DMS 273 treated with DMSO at 0.1 percent for 48 hours (cell line): ENCODE measurements around the gene EFNA1.

Experiments
- DNase-seq: peaks from one replicate; lab custom pipeline; 2025; lab: John Stamatoyannopoulos, UW

The EFNA1 gene

DNA sequence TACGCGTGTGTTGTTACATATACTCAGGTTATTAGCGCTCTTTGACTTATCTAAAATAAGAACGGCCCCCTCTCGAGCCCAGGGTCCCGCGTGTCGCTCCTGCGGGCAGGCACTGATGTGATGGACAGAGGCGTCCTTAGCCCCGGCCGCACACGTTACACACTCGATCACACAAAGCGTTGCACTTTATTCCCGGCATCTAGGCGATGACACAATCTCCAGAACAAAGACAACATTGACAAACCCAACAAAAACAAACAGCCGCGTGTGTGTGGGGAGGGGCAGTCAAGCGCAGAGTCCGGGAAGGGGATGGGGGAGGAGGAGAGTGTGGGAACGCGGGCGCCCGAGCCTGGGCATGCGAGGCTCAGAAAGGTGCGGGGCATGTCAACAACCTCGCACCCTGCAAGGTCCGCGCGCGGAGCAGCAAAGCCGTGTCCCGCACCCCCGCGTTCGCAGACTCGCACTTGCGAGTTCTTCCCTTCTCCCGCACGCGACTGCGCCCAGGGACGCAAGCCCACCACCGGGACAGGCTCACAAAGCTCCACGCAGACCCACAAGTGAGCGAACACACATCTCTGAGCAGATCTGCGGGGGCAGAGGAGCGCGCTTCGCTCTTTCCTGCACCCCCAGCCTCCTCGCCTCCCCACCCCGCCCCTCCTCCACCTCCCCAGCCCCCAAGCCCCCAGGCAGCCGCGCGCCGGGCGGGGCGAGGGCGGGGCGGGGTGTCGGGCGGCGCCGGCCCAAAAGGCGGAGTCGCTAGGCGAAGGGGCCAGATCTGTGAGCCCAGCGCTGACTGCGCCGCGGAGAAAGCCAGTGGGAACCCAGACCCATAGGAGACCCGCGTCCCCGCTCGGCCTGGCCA is at the start of gene EFNA1:
Gene EFNA1 (plus strand): TSS at position 772 of the 862 bp plus-strand sequence. CDS start 102 bp downstream, outside the sequence.
- peak; percentile 37 for DNase-seq

GRCh38 chr1:155078469-155079209 is 49.0 kb upstream of the EFNA1 start, which contains the start of gene EFNA3:
Gene EFNA3 (plus strand): TSS chr1:155078837. CDS start chr1:155078942, 105 bp downstream.
- DNase-seq: no peak

GRCh38 chr1:155079210-155079486 is 48.5 kb upstream of the EFNA1 start:
- DNase-seq: no peak

DNA sequence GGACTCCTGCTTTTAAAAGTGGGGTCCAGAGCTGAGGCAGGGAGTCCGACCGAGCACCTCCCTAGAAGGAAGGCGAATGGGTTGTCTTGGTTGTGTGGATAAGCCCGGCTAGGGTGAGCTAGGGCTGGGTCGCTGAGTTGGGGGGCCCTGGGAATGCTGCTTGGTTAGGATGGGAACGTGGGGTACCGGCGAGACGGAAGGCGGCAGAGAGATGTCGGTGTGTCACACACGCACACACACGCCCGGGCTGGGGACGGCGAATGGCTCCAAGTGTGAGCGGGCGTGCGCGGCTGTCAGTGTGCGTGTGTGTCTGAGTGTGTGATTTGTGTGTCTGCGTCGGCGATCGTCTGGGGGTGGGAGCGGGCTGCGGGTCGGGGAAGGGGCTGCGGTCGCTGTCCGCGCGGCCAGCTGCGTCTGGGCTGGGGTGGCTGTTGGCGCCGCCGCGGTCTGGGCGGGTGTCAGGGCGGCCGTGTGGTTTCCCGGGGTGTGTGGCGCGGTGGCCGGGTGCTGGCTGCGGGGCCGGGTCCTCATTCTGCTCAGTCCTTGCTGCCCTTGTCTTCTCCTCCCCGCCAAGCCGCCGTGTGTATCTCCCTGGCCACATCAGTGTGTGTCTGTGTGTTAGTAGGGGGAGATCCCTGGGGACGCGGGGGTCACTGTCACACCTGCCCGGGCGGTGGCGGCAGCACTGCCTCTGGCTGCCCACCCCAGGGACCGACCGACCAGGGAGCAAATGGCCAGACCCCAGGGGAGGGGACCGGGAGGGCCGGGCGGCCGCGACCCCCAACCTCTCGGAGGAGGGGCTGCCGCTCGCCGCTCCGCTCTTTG is 48.0 kb upstream of the EFNA1 start:
- DNase-seq: no peak

- DNase-seq: no peak
Measured at GRCh38 chr1:155080312-155081228, 47.1 kb upstream of the EFNA1 start.

DNA sequence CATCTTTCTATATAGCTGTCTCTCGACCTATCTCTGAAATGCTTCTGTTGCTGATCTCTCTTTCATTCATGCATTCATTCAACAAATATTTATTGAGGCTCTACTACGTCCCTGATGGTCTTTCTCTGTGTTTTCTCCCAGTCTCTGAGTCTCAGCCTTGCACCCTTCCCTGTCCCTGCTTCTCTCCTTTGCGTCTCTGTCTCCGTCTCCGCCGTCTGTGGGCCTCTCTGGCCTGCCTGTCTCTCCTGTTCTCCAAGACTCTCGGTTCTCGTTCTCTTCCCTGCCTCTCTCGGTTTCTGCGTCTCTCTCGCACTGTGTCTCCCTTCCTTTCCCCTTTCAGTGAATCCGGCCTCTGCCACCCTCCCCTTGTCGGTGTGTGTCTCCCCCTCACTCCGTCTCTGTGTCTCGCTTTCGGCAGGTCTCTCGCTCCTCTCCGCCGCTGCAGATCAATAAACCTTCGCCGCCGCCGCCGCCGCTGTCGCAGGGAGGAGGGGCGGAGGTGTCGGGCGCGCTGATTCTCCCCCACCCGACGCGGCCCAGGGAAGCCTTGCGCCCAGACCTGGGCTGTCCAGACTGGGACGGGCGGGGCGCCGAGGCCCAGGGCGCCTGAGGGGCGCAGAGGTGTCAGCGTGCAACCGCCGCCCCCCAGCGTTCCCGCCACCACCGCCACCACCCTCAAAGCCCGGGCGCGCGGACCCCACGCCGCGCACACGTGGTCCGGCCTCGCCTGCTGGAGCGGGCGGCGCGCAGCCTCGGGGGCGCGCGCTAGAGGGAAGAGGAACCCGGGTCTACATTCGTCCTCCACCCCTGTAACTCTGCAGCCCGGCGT is 46.0 kb upstream of the EFNA1 start:
- DNase-seq: no peak

DNA sequence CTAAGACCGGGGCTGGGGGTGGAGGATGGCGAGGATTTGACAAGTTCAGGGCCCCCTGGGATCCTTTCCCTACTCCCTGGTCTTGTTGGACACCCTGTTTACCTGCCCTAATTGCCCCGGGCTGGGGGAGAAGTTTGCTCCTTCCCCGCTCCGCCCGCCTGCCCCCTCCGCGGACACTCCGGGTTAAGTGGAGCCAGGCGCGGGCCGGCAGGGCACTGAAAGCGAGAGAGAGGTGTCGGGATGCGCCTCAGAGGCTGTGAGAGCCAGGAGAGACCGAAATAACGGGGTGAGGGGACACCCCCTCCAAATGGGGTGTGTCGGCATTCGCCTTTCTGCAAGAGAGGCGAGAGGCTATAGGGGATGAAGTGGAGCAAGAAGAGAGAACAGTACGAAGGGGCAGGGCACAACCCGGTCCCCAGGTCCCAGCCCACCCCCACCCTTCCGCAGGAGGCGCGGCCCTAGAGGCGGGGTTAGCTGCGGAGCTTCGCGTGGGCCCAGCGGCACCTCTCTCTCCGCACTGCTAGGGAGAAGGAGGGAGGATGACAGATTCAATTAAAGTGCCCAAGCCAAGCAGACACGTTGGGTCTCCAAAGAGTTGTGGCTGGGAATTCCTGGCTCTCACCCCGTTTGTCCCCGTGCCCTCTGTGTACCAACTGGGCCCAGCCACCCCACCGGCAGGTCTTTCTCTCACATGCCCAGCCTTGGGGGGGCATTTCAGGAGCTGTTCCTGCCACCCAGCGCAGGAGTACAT is 45.2 kb upstream of the EFNA1 start:
- no peak for DNase-seq

- no peak for DNase-seq
Measured at GRCh38 chr1:155083052-155083541, 44.6 kb upstream of the EFNA1 start.

DNA sequence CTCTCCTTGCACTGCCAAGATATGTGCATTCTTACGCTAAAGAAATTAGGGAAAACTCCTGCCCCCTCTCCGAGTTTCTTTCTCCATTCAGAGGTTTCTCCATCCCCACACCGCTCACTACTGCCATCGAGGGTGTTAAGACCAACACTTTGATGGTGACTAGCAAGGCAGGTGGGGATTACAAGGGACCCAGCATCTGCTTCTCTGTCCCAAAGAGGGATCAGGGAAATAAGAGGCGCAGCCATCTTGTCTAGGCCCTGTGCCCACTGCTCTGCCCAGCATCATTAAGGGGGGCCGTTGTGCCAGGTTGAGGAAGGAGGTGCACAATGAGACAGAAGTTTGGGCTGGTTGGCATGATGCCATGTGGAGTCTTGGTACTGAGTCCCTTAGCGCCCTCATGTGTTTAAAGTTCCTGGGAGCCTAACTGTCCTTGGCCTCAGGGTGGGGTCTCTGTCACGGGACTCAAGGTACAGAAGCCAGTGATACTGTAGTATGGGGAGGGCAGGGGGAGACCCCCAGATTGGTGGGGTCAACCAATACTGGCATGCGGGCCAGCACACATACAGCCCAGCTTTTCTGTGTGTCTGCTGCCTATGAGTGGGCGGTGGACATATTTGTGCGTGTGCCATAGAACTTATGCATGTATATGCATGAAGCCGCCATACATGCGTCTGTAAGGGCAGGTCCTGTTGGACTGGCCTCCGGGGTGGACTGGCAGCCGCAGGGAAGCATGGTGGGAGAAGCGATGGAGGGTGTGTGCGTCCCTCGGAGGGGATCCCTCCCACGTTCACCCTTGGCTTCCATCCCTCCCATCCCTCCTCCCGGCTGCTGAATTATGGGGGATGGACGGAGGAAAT is 43.6 kb upstream of the EFNA1 start:
- peak; percentile 44 for DNase-seq

DNA sequence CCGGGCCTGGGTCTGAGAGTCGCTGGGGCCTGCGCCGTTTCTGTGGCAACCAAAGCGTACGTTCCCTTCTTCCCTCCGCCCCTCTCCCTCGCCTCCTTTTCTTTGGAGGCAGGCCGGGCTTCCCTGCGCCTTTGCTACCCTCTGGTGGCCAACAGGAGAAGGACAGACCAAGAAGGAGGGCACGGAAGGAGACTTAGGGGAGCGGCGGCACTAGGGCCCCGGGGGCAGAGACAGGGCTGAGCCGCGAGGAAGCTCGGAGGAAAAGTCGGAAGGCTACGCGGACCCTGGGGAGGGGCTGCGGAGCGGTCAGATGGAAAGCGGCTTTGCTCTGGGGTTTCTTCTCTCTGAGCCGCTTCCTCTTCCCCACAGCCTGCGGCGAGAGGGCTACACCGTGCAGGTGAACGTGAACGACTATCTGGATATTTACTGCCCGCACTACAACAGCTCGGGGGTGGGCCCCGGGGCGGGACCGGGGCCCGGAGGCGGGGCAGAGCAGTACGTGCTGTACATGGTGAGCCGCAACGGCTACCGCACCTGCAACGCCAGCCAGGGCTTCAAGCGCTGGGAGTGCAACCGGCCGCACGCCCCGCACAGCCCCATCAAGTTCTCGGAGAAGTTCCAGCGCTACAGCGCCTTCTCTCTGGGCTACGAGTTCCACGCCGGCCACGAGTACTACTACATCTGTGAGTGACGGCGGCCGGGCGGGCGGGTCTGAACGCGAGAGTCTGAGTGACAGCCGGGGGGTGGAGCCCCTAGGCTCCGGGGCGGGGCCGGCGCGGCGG is 42.8 kb upstream of the EFNA1 start:
- peak; percentile 88 for DNase-seq

- no peak for DNase-seq
Measured at GRCh38 chr1:155085504-155086127, 42.1 kb upstream of the EFNA1 start.

DNA sequence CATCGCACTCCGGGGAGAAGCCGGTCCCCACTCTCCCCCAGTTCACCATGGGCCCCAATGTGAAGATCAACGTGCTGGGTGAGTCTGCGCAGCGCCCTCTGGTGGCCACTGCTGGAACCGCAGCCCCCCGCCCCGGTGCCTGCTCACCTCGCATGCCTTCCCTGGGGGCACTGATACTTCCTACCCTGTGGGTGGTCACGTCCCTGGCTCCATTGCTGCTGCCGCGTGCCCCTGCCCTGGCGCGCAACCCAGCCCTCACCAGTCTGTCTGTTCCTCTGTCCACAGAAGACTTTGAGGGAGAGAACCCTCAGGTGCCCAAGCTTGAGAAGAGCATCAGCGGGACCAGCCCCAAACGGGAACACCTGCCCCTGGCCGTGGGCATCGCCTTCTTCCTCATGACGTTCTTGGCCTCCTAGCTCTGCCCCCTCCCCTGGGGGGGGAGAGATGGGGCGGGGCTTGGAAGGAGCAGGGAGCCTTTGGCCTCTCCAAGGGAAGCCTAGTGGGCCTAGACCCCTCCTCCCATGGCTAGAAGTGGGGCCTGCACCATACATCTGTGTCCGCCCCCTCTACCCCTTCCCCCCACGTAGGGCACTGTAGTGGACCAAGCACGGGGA is 41.4 kb upstream of the EFNA1 start:
- no peak for DNase-seq

DNA sequence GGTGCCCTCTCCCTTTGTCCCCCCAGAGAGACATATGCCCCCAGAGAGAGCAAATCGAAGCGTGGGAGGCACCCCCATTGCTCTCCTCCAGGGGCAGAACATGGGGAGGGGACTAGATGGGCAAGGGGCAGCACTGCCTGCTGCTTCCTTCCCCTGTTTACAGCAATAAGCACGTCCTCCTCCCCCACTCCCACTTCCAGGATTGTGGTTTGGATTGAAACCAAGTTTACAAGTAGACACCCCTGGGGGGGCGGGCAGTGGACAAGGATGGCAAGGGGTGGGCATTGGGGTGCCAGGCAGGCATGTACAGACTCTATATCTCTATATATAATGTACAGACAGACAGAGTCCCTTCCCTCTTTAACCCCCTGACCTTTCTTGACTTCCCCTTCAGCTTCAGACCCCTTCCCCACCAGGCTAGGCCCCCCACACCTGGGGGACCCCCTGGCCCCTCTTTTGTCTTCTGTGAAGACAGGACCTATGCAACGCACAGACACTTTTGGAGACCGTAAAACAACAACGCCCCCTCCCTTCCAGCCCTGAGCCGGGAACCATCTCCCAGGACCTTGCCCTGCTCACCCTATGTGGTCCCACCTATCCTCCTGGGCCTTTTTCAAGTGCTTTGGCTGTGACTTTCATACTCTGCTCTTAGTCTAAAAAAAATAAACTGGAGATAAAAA is 40.7 kb upstream of the EFNA1 start:
- no peak for DNase-seq

DNA sequence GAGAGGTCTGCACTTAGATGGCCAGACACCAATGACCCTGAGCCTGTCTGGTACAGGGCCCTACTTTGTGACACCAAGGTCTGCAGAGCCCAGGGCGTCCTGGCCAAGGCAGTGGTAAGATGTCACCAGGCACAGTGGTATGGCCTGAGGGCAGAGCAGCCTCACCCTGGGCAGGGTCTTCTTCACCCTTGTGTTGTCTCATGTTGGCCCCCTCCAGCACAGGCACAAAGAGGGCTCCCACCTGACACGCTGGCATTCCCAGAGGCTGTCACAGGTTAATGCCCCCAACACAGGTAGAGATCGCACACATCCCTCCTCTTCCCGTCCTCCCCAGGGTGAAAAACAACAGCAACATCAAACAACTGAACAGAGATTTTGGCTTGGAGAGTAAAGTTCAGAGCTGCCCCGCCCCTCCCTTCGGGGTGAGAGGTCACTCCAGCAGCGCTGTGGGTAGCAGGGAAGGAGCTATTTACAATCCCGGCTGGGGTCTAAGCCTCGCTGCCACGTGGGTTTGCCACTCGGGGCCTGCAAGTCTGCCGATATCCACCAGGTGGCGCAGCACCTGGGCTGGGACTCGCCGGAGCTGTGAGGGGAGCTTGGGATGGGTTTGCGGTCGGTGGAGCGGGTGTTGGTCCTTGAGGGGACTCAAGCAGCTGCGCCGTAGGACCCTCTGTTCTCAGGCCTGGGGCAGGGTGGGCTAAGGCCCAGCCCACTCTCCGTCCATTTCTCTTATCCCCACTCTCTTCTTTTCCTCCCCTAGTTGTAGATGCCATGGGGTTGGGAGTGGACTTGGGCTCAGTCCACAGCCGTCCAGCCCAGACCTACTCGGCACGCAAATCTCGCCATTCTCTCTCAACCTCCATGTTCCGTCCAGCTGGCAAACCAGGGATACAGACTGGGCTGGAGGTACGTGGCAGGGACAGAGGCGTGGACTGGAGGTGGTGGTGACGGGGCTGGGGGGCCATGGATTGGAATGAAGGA is 36.3 kb upstream of the EFNA1 start:
- peak; percentile 30 for DNase-seq

DNA sequence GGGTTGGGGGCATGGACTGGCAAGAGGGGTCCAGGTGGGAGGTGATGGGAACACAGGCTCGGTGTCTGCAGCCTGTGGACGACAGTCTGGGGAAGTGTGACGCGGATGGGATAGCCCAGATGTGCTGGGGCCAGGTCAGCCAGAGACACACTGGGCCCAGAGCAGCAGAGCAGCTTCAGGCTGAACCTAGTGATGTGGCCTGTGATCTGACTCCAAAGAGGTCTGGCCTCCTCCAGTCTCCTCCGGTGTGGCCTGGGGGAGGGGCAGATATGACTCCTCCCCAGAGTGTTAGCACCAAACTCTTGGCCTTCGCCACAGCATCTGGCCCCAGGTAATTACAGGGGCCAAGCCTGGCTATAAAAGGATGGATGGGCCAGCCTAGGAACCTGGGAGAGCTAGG is 35.5 kb upstream of the EFNA1 start:
- no peak for DNase-seq
